ENCODE results near the gene SH2D6.

- TF ChIP-seq CTCF (IDR thresholded peaks at IDR 0.05; ENCODE audit: poor library complexity) (no peak), EZH2 (IDR thresholded peaks at IDR 0.05; ENCODE audit: borderline replicate concordance) (no peak)
These were observed 23.5 kb upstream of the SH2D6 start for GRCh38 chr2:85394976-85395375.
